HEK293 (cell line): Measurements from ENCODE around the gene CYP1B1.

Experiments
- BCL11A ChIP-seq: fragments of 450-650 bp; formaldehyde crosslinking; IDR thresholded peaks from 2 replicates; pipeline ENCODE4 v1.5.1; 2016; ENCODE audit warnings: low read depth, missing biosample characterization, missing genetic modification characterization
- ZNF248 ChIP-seq: fragments of 450-650 bp; formaldehyde crosslinking; IDR thresholded peaks from 2 replicates; pipeline ENCODE4 v1.5.1; 2017; ENCODE audit warnings: missing biosample characterization, missing genetic modification characterization
- ZSCAN23 ChIP-seq: fragments of 450-650 bp; formaldehyde crosslinking; IDR thresholded peaks from 2 replicates; pipeline ENCODE4 v1.5.1; 2016; ENCODE audit warnings: missing biosample characterization, missing genetic modification characterization
- TF ChIP-seq, protein P1 (sequence below): fragments of 450-650 bp; formaldehyde crosslinking; IDR thresholded peaks from 2 replicates; pipeline ENCODE4 v1.5.1; 2016; ENCODE audit warnings: missing biosample characterization, missing genetic modification characterization

DNA sequence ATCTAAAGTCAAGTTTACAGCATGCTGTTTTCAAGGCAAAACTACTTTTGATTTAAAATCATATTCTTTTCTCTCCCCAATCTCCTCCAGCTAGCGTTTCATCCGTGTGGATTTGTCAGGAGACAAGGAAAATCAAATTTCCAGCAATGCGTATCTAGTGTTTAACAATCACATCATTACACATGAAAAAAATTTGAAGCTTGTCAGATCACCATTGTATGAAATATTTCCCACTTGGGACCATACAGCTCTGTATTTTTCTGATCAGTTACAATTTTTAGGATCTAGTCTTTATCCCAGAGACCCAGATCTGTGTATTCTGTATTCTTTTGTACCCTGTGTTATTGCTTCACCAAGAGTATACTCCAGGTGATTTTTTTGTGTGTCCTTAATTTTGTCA lies 28.6 kb upstream of the CYP1B1 start:
- TF ChIP-seq, protein P1, sequence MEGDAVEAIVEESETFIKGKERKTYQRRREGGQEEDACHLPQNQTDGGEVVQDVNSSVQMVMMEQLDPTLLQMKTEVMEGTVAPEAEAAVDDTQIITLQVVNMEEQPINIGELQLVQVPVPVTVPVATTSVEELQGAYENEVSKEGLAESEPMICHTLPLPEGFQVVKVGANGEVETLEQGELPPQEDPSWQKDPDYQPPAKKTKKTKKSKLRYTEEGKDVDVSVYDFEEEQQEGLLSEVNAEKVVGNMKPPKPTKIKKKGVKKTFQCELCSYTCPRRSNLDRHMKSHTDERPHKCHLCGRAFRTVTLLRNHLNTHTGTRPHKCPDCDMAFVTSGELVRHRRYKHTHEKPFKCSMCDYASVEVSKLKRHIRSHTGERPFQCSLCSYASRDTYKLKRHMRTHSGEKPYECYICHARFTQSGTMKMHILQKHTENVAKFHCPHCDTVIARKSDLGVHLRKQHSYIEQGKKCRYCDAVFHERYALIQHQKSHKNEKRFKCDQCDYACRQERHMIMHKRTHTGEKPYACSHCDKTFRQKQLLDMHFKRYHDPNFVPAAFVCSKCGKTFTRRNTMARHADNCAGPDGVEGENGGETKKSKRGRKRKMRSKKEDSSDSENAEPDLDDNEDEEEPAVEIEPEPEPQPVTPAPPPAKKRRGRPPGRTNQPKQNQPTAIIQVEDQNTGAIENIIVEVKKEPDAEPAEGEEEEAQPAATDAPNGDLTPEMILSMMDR (tag by site-specific recombination) = no peak
- TF ChIP-seq ZNF248 (tag by site-specific recombination) (no peak), BCL11A (tag by site-specific recombination) (no peak), ZSCAN23 (tag by site-specific recombination) (no peak)
